HepG2 (cell line): Measurements from ENCODE around the gene ZNF121. TPM values are rescaled to one million over a fixed set of nuclear protein-coding genes. Genes with fewer than 3 reads are reported as not detected.

Experiments
- ASH2L ChIP-seq: fragments of 300-600, 200-600 bp; sonication (generic); IDR thresholded peaks from 2 replicates; pipeline ENCODE4 v1.7.0; 2017; ENCODE audit warnings: low read depth, mild to moderate bottlenecking, moderate library complexity, mixed read lengths, low read length; ENCODE audit not compliant: insufficient read length
- BRCA1 ChIP-seq: sonication (generic); formaldehyde crosslinking; IDR thresholded peaks from 2 replicates; pipeline ENCODE4 v1.4.0; 2020; ENCODE audit warnings: missing genetic modification reagents
- FOXK1 ChIP-seq: sonication (generic); formaldehyde crosslinking; IDR thresholded peaks from 2 replicates; pipeline ENCODE4 v1.4.0; 2020; ENCODE audit warnings: low read depth, missing genetic modification reagents, borderline replicate concordance
- PCBP1 ChIP-seq: fragments of 200-400 bp; formaldehyde crosslinking; IDR thresholded peaks from 2 replicates; pipeline ENCODE4 v1.6.1; 2017; ENCODE audit warnings: mild to moderate bottlenecking, low read depth, low read length, borderline replicate concordance
- POGZ ChIP-seq: sonication (generic); formaldehyde crosslinking; IDR thresholded peaks from 2 replicates; pipeline ENCODE4 v1.4.0; 2020; ENCODE audit warnings: mild to moderate bottlenecking, missing genetic modification reagents
- SMAD3 ChIP-seq: sonication (generic); formaldehyde crosslinking; IDR thresholded peaks from 2 replicates; pipeline ENCODE4 v1.4.0; 2020; ENCODE audit warnings: missing genetic modification reagents
- TBP ChIP-seq: sonication (generic); formaldehyde crosslinking; IDR thresholded peaks from 2 replicates; pipeline ENCODE4 v1.5.0; 2020; ENCODE audit warnings: missing genetic modification reagents
- TCF7 ChIP-seq: sonication (generic); IDR thresholded peaks from 2 replicates; pipeline ENCODE4 v1.6.1; 2016; ENCODE audit warnings: antibody characterized with exemption, low read depth
- TOE1 ChIP-seq: sonication (generic); formaldehyde crosslinking; IDR thresholded peaks from 2 replicates; pipeline ENCODE4 v1.4.0; 2020; ENCODE audit warnings: mild to moderate bottlenecking, missing genetic modification reagents
- ZBTB8A ChIP-seq: sonication (generic); formaldehyde crosslinking; IDR thresholded peaks from 2 replicates; pipeline ENCODE4 v1.4.0; 2020; ENCODE audit warnings: mild to moderate bottlenecking, low read depth, missing genetic modification reagents, borderline replicate concordance
- ZNF441 ChIP-seq: sonication (generic); formaldehyde crosslinking; IDR thresholded peaks from 2 replicates; pipeline ENCODE4 v1.7.0; 2021; ENCODE audit warnings: missing genetic modification reagents, borderline replicate concordance
- ZNF496 ChIP-seq: sonication (generic); formaldehyde crosslinking; IDR thresholded peaks from 2 replicates; pipeline ENCODE4 v1.8.1; 2023; ENCODE audit warnings: mild to moderate bottlenecking, moderate library complexity, missing genetic modification reagents; ENCODE audit not compliant: insufficient replicate concordance
- ZNF546 ChIP-seq: sonication (generic); formaldehyde crosslinking; conservative IDR thresholded peaks from 2 replicates; pipeline ENCODE4 v1.8.1; 2023; ENCODE audit warnings: mild to moderate bottlenecking, missing genetic modification reagents
- ZNF792 ChIP-seq: IDR thresholded peaks from 2 replicates; pipeline ENCODE4 v1.6.1; 2016
- ZSCAN31 ChIP-seq: sonication (generic); formaldehyde crosslinking; IDR thresholded peaks from 2 replicates; pipeline ENCODE4 v1.5.0; 2020; ENCODE audit warnings: low read depth, mild to moderate bottlenecking, missing genetic modification reagents
- polyA plus RNA-seq, 8 experiments: library from polyadenylated mRNA; depleted of rRNA in 3 of 8; stranded (reverse) in 7 of 8; unstranded in 1 of 8; fragments of >200 nt; fragmentation: Illumina TruSeq in 4 of 8; extraction: Trizol in 4 of 8; gene quantifications; 2 replicates each; pipeline versions ENCODE4 v1.2.1 to v1.2.3, GENCODE V29; 2011 to 2016; ENCODE audit warnings: low read depth in 4 of 8, missing spikeins in 1 of 8, mixed read lengths in 1 of 8; ENCODE audit not compliant: insufficient read depth in 1 of 8
- total RNA-seq, 5 experiments: library from RNA; depleted of rRNA; stranded (reverse); fragments of >200 nt; fragmentation: Illumina TruSeq; extraction: Trizol; gene quantifications; 2 replicates each; pipeline ENCODE4 v1.2.3, GENCODE V29; 2016; ENCODE audit warnings: low read depth in 1 of 5
- TF ChIP-seq, protein P1 (sequence below): sonication (generic); formaldehyde crosslinking; conservative IDR thresholded peaks from 2 replicates; pipeline ENCODE4 v1.8.0; 2022; ENCODE audit warnings: missing genetic modification reagents
- TF ChIP-seq, protein P2 (sequence below): fragments of 450-650 bp; IDR thresholded peaks from 2 replicates; pipeline ENCODE4 v1.6.1; 2017; ENCODE audit warnings: mild to moderate bottlenecking
- TF ChIP-seq, protein P3 (sequence below): sonication (generic); formaldehyde crosslinking; IDR thresholded peaks from 2 replicates; pipeline ENCODE4 v1.8.1; 2023; ENCODE audit warnings: missing genetic modification reagents, mild to moderate bottlenecking, borderline replicate concordance
- TF ChIP-seq, protein P4 (sequence below): sonication (generic); formaldehyde crosslinking; IDR thresholded peaks from 2 replicates; pipeline ENCODE4 v1.4.0; 2020; ENCODE audit warnings: missing genetic modification reagents
- TF ChIP-seq, protein P5 (sequence below): sonication (generic); formaldehyde crosslinking; IDR thresholded peaks from 2 replicates; pipeline ENCODE4 v1.4.0; 2020; ENCODE audit warnings: missing genetic modification reagents

ZNF121 gene
- total and polyA plus RNA-seq, 2 of the 13 experiments (the other 11 are each of a cell fraction or from before 2014, with no cell fraction given), result 7.8 to 56.3 TPM

DNA sequence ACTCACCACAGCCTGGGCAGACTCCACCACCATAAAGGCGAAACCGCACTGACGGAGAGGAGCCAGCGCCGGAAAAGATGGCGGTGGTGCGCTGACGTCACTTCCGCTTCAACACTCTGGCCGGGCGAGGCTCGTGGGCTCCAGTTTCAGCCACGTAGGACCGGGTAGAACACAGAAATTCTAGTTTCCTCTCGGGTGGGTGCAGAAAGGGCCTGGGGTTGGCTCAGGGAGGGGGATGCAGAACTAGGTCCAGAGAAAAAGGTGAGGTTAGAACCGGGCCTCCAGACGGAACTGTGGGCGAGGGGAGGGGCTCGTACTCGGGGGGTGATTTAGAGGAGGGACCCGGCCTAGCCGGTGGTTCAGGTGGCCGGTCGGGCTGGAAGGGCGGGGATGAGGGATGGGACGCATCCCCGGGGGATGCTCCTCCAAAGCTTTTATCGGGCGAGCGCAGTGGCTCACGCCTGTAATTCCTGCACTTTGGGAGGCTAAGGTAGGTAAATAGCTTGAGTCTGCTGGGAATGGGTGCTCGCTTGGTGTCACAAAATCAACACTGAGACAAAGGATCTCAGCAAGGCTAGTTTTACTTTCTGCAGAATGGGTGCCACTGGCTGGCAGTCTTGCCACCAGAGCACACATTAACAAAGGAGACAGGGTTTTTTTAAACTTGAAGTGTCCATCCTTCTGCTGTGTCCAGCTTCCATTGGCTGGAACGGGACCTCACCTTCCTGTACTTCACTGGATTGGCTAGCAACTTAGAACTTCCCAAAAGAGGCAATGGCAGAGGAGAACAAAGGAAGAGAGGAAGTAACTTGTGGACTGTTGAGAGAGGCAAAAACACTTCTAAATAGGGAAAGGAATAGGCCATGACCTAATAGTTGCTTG lies 37.1 kb upstream of the ZNF121 start, which contains the start of gene ZNF561 (continued):
- TF ChIP-seq ZNF441 (no peak; the same call in 1 of the 2 replicates), TOE1 (no peak), SMAD3 (CRISPR knock-in tag) (peak; percentile 44; the same call in 1 of the 2 replicates), ZNF792 (CRISPR knock-in tag) (0 out of 2 replicates have a peak, but pooled peaks have one; percentile 13), TBP (CRISPR knock-in tag) (no peak), FOXK1 (CRISPR knock-in tag) (no peak; the same call in 1 of the 2 replicates), TCF7 (no peak), PCBP1 (peak; percentile 84; the same call in 1 of the 2 replicates), ASH2L (peak; percentile 99), ZNF546 (CRISPR knock-in tag) (no peak), BRCA1 (CRISPR knock-in tag) (0 out of 2 replicates have a peak, but pooled peaks have one; percentile 73), ZNF496 (CRISPR knock-in tag) (no peak), POGZ (peak; percentile 76), ZBTB8A (no peak), ZSCAN31 (CRISPR knock-in tag) (no peak; the same call in 1 of the 2 replicates)
- TF ChIP-seq, protein P1, sequence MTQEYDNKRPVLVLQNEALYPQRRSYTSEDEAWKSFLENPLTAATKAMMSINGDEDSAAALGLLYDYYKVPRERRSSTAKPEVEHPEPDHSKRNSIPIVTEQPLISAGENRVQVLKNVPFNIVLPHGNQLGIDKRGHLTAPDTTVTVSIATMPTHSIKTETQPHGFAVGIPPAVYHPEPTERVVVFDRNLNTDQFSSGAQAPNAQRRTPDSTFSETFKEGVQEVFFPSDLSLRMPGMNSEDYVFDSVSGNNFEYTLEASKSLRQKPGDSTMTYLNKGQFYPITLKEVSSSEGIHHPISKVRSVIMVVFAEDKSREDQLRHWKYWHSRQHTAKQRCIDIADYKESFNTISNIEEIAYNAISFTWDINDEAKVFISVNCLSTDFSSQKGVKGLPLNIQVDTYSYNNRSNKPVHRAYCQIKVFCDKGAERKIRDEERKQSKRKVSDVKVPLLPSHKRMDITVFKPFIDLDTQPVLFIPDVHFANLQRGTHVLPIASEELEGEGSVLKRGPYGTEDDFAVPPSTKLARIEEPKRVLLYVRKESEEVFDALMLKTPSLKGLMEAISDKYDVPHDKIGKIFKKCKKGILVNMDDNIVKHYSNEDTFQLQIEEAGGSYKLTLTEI (CRISPR knock-in tag), result no peak
- TF ChIP-seq, protein P2, sequence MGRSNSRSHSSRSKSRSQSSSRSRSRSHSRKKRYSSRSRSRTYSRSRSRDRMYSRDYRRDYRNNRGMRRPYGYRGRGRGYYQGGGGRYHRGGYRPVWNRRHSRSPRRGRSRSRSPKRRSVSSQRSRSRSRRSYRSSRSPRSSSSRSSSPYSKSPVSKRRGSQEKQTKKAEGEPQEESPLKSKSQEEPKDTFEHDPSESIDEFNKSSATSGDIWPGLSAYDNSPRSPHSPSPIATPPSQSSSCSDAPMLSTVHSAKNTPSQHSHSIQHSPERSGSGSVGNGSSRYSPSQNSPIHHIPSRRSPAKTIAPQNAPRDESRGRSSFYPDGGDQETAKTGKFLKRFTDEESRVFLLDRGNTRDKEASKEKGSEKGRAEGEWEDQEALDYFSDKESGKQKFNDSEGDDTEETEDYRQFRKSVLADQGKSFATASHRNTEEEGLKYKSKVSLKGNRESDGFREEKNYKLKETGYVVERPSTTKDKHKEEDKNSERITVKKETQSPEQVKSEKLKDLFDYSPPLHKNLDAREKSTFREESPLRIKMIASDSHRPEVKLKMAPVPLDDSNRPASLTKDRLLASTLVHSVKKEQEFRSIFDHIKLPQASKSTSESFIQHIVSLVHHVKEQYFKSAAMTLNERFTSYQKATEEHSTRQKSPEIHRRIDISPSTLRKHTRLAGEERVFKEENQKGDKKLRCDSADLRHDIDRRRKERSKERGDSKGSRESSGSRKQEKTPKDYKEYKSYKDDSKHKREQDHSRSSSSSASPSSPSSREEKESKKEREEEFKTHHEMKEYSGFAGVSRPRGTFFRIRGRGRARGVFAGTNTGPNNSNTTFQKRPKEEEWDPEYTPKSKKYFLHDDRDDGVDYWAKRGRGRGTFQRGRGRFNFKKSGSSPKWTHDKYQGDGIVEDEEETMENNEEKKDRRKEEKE, result no peak
- TF ChIP-seq, protein P3, sequence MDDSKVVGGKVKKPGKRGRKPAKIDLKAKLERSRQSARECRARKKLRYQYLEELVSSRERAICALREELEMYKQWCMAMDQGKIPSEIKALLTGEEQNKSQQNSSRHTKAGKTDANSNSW, result no peak
- TF ChIP-seq, protein P4, sequence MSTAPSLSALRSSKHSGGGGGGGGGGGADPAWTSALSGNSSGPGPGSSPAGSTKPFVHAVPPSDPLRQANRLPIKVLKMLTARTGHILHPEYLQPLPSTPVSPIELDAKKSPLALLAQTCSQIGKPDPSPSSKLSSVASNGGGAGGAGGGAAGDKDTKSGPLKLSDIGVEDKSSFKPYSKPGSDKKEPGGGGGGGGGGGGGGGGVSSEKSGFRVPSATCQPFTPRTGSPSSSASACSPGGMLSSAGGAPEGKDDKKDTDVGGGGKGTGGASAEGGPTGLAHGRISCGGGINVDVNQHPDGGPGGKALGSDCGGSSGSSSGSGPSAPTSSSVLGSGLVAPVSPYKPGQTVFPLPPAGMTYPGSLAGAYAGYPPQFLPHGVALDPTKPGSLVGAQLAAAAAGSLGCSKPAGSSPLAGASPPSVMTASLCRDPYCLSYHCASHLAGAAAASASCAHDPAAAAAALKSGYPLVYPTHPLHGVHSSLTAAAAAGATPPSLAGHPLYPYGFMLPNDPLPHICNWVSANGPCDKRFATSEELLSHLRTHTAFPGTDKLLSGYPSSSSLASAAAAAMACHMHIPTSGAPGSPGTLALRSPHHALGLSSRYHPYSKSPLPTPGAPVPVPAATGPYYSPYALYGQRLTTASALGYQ, result 0 out of 2 replicates have a peak, but pooled peaks have one; percentile 41
- TF ChIP-seq, protein P5, sequence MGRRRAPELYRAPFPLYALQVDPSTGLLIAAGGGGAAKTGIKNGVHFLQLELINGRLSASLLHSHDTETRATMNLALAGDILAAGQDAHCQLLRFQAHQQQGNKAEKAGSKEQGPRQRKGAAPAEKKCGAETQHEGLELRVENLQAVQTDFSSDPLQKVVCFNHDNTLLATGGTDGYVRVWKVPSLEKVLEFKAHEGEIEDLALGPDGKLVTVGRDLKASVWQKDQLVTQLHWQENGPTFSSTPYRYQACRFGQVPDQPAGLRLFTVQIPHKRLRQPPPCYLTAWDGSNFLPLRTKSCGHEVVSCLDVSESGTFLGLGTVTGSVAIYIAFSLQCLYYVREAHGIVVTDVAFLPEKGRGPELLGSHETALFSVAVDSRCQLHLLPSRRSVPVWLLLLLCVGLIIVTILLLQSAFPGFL (CRISPR knock-in tag), result no peak
